Sigmoid colon (tissue), 4 donors: Measurements from ENCODE around the gene UTS2B.

ENCODE experiments used
- CTCF ChIP-seq, 4 experiments: fragments of 450-650 bp in 3 of 4; fragments of 200-600 bp in 1 of 4; IDR thresholded peaks; one replicate each; pipeline ENCODE4 v1.5.1; 2016 to 2019; ENCODE audit warnings: antibody characterized with exemption in 4 of 4, mild to moderate bottlenecking in 3 of 4, moderate library complexity in 2 of 4
- EP300 ChIP-seq, 4 donors: sonication (generic); formaldehyde crosslinking; IDR thresholded peaks; one replicate each; pipeline ENCODE4 v1.6.1; 2017; ENCODE audit warnings: antibody characterized with exemption in 4 of 4
- POLR2A ChIP-seq, 2 donors: fragments of 450-650 bp; IDR thresholded peaks; one replicate each; pipeline ENCODE4 v1.6.1; 2016; ENCODE audit warnings: antibody characterized with exemption in 2 of 2, mild to moderate bottlenecking in 2 of 2, moderate library complexity in 2 of 2
- POLR2AphosphoS5 ChIP-seq, 4 donors: sonication (generic); formaldehyde crosslinking; IDR thresholded peaks; one replicate each; pipeline ENCODE4 v1.6.1; 2017; ENCODE audit warnings: antibody characterized with exemption in 4 of 4

DNA sequence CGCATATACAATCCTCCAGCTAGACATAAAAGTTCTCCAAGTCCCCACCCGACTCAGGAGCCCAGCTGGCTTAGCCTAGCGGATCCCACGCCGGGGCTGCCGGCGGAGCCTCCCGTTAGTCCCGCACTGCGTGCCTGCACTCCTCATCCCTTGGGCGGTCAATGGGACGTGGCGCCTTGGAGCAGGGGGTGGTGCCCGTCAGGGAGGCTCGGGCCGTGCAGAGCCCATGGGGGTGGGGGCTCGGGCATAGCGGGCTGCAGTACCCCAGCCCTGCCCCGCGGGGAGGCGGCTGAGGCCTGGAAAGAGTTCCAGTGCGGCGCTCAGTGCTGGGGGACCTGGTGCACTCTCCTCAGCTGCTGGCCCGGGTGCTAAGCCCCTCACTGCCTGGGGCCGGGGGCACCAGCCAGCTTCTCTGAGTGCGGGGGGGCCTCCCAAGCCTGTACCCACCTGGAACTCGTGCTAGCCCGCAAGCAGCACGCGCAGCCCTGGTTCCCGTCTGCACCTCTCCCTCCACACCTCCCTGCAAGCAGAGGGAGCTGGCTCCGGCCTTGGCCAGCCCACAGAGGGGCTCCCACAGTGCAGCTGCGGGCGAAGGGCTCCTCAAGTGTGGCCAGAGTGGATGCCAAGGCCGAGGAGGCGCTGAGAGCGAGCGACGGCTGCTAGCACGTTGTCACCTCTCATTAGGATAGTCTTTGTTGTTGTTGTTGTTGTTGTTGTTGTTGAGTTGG lies 13.3 kb downstream of the UTS2B start:
- TF ChIP-seq POLR2AphosphoS5 (IDR thresholded peaks at IDR 0.05) = no peak
- no peak for TF ChIP-seq POLR2A (IDR thresholded peaks at IDR 0.05)
- no peak for TF ChIP-seq EP300 (IDR thresholded peaks at IDR 0.05)
- TF ChIP-seq CTCF (IDR thresholded peaks at IDR 0.05) = no peak
